ENCODE results near the gene CCDC154. TPM values are rescaled to one million over a fixed set of nuclear protein-coding genes. Genes with fewer than 3 reads are reported as not detected.
"Not testable (repeated sequence)": the region's sequence is repeated elsewhere in the genome, so short reads cannot be mapped to it uniquely, and the experiment has no call there.

CCDC154 gene
- total RNA-seq, 1 donor from 2014 or later = 0.34 TPM

DNA sequence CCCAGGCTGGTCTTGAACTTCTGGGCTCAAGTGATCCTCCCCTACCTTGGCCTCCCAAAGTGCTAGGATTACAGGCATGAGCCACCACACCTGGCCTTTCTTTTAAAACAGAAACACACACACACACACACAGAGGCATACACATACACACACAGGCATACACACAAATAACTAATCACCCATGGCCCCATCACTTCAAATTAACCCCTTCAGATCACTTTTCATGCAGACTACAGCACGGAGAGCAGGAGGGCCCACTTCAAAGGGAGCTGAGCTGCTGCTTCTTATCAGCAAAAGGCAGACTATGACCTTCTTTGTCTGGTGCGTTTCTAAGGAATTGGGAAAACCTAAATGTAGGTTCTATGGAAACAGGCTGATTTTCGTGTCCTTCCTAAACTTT is 28.6 kb upstream of the CCDC154 start:
- no peak for DNase-seq

DNA sequence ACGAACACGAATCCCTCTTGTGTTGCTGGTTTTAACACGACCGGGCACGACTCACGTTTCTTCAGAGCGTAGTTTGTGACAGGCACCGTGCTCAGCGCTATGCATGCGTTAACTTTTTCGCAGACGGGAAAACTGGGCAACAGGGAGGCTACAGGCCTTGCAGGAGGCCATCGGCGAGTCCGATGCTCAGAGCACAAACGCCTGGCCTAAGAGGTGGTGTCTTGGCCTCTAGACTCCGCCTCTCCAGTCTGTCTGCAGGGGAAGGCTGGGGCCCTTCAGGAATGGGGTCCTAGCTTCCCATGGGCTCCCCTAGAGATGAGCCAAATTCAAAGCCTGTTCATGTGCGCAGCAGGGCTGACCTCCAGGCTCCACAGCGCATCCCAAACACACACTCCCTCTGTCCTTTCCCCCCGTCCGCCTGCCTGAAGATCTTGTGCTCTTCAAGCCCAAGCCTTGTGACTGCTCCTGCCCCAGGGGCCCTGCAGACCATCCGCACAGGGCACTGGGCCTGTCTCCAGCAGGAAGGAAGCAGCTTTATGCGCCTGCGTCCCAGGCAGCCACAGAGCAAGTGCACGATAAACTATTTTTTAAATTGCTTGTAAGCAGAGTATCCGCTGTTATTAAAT is 27.3 kb upstream of the CCDC154 start:
- no peak for DNase-seq

GRCh38 chr16:1470481-1471251 is 26.3 kb upstream of the CCDC154 start:
- peak; percentile 69 for DNase-seq

GRCh38 chr16:1469693-1470201 is 25.4 kb upstream of the CCDC154 start:
- peak; percentile 34 for DNase-seq

- DNase-seq = not testable (repeated sequence)
These were observed 24.8 kb upstream of the CCDC154 start for GRCh38 chr16:1469141-1469540.

- no peak for DNase-seq
These were observed 24.1 kb upstream of the CCDC154 start for GRCh38 chr16:1468426-1468810.

DNA sequence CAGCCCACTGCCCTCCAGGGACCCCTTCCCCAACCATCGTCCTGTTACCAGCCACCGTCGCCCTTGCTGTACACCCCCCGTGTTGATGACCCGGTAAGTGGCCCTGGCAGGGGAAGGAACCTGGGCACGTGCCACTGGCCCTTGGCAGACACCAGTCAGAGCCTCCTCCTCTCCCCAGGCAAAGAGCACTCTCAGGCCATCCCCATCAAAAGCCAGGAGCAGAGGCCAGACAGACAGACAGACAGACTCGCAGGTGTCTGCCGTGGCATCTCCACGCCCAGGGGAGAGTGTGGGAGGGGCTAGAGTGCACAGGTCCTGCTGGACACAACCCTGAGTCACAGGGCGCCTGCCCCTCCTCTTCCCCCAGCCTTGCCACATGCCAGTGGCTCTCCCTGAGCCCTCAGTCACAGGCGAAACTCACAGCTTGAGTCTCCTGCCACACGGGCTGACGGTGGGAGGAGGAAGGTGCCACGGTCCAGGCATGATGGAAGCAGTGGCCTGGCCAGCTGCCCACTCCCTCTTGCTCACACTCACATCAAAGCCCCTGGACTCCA is 22.7 kb upstream of the CCDC154 start:
- DNase-seq = no peak

DNA sequence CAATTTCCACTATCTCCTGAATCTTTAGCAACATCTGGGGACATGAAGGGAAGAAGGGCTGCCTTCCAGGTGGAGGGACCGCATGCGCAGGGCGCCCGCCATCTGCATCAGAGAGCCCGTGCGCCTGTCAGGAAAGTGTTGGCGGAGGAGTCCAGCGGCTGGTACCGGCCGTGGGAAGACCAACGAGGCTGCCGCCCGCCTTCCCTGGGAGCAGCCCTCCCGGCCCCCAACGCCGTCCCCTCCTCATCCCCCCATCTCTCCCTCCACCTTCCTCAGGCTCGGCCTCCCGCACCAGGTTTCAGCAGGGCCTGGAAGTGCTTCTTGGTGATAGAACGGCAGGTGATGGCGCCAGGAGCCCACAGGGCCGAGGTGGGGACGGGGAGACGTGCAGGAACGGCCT is 21.7 kb upstream of the CCDC154 start:
- DNase-seq = no peak

DNA sequence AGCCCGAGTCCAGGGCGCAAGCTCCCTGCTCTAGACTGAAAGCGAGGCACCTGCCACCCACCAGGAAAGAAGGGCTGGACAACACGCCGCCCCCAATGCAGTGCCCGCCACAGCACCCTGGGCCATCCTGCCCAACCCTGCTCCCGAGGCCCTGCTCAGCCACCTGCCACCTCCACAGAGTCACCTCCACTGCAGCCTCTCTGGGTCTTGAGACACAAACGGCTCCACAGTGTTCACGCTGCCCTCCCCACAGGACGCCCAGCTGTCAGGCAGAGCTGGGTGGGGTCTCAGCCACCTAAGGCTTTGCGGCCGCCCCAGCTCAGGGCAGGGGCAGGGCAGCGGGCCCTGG is 21.2 kb upstream of the CCDC154 start:
- DNase-seq = no peak

DNA sequence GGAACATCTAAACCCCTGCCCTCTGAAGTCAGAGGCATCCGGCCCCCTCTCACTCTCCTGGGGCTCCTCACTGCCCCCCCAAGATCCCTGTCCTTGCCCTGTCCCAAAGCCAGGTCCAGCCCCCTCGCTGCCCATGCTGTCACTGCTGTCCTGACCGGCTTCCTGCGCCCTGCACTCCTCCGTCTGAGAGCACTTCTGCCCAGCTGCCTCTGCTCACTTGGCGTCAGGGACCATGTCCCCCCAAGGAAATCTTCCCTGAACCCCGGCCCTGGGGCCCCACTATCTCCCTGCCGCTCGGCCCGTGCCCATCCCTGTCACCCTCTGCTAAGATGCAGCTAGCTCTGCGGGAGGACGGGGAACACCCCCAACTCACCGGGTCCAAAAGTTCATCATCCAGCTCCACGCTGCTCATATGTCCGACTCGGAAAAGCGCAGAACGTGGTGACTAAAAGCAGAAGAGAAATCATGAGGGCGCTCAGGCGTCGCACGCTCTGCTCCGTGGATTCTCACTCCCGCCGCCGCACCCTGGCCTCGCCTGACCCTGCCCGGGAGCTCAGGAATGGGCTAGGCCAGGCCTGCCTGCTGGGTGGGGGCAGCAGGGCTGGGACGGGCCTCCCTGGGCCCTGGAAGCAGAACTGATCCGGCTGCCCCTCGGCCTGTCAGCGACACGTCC is 20.7 kb upstream of the CCDC154 start:
- no peak for DNase-seq

GRCh38 chr16:1464196-1464893 is 20.0 kb upstream of the CCDC154 start:
- no peak for DNase-seq

DNA sequence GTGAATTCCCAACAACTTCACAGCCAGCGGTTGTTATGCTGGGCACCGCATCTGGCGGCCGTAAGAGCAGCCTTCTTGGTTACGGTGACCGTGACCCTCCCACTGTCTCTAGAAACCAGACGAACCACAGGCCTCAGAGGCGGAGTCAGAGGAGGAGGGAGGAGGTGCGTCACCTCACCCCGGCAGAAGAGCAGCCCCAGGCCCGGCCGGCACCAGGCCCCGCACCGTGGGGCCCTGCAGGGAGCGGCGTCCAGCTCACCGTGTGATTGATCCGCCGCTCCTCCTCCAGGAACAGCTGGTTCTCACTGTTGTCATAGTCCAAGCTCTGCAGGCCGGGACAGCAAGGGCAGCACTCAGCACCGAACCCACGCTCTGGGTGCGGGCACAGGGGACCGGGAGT is 16.8 kb upstream of the CCDC154 start:
- DNase-seq = no peak

GRCh38 chr16:1460602-1461138 is 16.3 kb upstream of the CCDC154 start:
- no peak for DNase-seq

DNA sequence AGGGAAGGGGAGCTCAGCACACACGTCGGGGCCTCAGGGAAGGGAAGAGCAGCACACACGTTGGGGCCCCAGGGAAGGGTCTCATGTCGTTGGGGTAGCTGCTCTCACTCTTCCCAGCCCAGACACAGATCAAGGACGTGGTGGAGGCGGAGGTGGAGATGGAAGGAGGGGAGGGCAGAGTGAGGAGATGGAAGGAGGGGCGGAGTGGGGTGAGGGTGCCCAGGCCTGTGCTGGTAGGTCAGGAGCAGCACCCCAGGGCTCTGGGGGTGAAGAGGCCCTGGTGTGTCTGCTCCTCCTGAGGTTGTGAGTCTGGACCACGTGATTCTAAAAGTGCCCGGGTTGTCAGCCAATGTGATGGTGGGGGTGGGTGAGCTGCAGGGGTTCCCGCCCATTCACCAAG is 15.6 kb upstream of the CCDC154 start:
- DNase-seq = no peak

DNA sequence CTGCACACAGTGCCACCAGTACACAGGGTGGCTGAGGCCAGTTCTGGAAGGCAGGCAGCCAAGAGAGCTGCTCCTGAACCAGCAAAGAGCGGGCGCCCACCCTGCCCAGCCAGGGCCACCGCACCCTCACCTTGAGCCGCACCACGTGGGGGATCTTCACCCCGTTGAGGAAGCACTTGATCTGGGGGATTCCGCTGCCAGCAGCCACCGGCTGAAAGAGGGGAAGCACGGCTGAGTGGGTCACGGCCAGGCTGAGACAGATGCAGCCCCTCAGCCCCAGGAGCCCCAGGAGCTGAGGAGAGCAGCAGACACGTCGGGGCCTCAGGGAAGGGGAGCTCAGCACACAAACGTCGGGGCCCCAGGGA is 14.6 kb upstream of the CCDC154 start:
- DNase-seq = no peak

DNA sequence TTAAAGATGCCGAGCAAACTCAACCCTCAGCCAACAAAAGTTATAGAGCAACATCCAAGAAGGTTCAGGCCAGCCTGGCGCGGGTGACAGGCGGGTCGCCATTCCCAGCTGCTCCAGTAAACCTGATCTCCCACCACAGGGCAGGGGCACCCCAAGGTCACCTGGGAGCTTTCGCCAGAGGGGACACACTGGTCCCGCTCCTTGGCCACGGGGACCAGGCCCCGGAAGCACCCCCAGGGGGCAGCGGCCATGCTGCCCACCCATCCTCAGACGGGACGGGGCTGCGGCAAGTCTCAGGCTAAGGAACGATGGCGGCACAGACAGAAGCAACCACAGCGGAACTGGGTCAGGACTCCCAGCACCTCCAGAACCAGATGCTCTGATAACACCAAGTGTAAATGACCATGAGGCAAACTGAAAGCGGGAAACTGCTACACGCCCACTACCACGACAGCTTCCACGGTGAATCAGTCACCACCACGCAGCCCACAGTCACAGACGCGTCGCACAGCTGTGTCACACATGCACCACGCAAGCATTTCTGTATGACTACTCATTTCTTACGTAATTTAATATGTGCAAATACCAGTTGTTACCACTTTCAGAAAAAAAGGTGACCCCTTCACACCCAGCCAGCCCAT is 14.1 kb upstream of the CCDC154 start:
- no peak for DNase-seq

DNA sequence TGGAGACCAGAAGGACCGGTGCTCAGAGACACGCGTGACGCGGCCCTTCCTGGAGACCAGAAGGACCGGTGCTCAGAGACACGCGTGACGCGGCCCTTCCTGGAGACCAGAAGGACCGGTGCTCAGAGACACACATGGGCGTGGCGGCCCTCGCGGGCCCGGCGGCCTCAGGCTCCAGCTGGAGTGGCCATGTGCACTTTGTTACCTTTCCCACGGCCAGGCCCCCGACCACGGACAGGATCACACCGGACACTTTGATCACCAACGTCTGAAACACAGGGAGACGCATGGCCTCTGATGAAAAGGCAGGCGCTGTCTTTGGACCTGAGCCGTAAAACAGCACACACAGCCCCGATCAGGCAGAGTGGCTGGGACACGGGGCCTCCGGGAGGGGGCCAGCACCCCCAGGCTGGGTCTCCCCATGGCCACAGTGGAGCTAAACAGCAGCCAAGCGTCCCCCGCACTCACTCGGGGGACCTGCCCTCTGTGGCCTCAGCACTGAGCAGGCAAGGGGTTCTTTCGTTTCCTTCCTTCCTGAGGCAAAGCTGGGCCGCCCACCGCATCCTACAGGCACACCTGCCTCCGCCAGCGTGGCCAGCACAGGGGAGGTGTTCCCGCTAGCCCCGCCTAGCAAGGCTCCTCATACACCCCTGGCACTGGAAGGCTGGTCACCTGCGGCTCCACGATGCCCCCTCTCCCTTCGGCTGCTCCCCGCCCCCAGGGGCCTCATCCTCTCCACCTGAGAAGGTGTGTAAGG is 13.3 kb upstream of the CCDC154 start:
- no peak for DNase-seq

- DNase-seq = no peak
These were observed 12.6 kb upstream of the CCDC154 start for GRCh38 chr16:1456951-1457350.

DNA sequence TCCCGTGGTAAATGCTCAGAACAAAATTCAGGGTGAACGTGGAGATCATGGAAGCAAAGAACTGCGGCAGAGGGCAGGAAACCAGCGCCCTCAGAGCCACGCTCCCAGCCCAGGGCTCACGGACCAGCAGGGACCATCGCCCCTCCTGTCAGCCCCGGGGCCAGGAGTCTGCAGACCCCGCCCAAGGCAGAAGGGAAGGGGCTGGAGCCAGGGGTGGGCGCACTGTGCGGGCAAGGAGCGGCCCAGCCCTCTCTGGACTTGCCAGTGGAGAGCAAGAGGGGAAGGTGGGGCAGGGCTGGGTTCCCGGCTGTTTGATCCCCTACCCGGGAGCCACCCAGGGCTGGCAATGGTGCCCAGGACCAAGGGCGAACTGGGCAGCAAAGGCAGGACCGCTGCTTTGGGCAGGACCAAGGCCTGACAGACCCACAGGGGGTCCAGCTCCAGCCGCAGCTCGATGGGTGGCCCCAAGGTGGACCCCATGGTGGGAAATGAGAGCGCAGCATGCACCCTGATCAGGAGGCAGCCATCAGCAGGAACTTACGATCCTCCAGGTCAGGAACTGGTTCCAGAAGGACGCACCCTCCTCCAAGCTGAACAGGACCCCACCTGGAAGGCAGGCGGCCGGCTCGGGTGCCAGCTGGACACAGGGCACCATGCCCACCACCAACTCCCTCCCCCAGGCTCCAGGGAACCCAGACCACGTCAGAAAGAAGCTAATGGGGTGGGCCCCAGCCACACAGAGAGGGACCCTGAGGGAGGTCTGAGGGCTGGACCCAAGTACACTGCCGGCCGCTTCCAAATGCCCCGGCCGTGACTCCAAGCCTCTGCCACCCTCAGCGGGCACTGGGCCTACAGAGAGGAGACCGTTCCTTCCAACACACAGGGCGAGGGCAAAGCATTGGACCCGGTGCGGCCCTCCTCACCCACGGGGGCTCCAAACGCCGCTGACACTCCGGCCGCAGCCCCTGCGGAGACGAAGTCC is 11.1 kb upstream of the CCDC154 start:
- DNase-seq = no peak

DNA sequence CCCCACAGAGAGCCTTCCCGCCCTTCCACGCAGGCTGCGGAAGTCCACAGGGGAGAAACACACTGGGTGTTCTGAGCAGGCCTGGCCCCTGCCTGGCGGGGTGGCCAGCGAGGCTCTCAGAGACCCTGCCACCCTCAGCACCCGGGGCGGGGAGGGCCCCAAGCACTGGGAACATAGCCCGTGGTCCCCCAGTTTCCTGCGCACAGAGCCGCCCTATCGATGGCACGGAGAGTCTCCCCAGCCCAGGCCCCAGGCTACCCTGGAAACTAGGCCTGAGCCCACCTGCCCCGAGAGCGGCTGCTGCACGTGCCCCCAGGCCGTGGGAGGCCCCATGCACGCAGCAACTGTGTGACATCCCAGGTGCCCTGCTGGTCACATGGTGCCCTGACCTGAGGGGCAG is 10.2 kb upstream of the CCDC154 start:
- no peak for DNase-seq
